MM.1S (cell line): Measurements from ENCODE around the gene PRKCB.

Source experiments
- CTCF ChIP-seq: fragments of 300-600 bp; sonication (generic); IDR thresholded peaks from 2 replicates; pipeline ENCODE4 v1.5.1; 2016; ENCODE audit warnings: antibody characterized with exemption, low read length, mixed read lengths
- EZH2 ChIP-seq: fragments of 300-600 bp; sonication (generic); optimal IDR thresholded peaks from 2 replicates; pipeline ENCODE3; 2017; ENCODE audit warnings: low read depth, mild to moderate bottlenecking, antibody characterized with exemption, low read length, mixed read lengths

GRCh38 chr16:23859713-23860269 is 24.0 kb downstream of the PRKCB start:
- TF ChIP-seq EZH2, result no peak
- TF ChIP-seq CTCF, result no peak
